ENCODE measurements around the gene IPMK. TPM values are rescaled to one million over a fixed set of nuclear protein-coding genes. Genes with fewer than 3 reads are reported as not detected.

IPMK gene
- total RNA-seq, 2 experiments from 2014 or later = 5.6 to 9.5 TPM

- BruUV-seq (replicated peaks) = no TSS peak
- Histone ChIP-seq H3K4me1 (ENCODE audit: insufficient read depth, low read length, poor library complexity, severe bottlenecking) (no peaks in the 10 kb centered on the region), H3K79me2 (ENCODE audit: insufficient read depth, low read depth, low read length) (no peaks in the 10 kb centered on the region), H2AFZ (ENCODE audit: low read length) (no peak overlapping the region), H3K4me2 (ENCODE audit: low read length) (no peak overlapping the region), H4K20me1 (ENCODE audit: insufficient read depth, low read length) (no peaks in the 10 kb centered on the region; the same call in 1 of the 2 replicates), H3K9me2 (ENCODE audit: insufficient read depth, low read length) (no peaks in the 10 kb centered on the region), H3K9me3 (ENCODE audit: low read length) (no peaks in the 10 kb centered on the region), H3K36me3 (ENCODE audit: insufficient read depth, low read length) (no peaks in the 10 kb centered on the region), H3K4me3 (ENCODE audit: low read depth, low read length, poor library complexity, severe bottlenecking) (no peak overlapping the region), H3K27ac (ENCODE audit: low read depth, low read length, poor library complexity, severe bottlenecking) (no peak overlapping the region)
- DNase-seq (ENCODE audit: low spot score) = peak; percentile 70
- ChIA-PET CTCF (ENCODE audit: unreplicated experiment) (interaction anchor here (1.3 kb wide), 1 partner anchor 85 kb away, joined by 5 read pairs; the partner anchor contains the start of gene TFAM), POLR2A (interaction anchor here (0.7 to 1.0 kb wide), 3 partner anchors 85 to 419 kb away, joined by 3 to 4 read pairs (median 3); no protein-coding TSS in a partner anchor)
- intact Hi-C loops (cut with micrococcal nuclease; ENCODE audit: unreplicated experiment) = loop anchor here (10.0 kb wide), 1 partner anchor 235 kb away; no protein-coding TSS in a partner anchor
- TF ChIP-seq EZH2phosphoT487 (IDR thresholded peaks at IDR 0.05; ENCODE audit: borderline replicate concordance, low read depth, low read length) = no peak
- TF ChIP-seq, protein P1, sequence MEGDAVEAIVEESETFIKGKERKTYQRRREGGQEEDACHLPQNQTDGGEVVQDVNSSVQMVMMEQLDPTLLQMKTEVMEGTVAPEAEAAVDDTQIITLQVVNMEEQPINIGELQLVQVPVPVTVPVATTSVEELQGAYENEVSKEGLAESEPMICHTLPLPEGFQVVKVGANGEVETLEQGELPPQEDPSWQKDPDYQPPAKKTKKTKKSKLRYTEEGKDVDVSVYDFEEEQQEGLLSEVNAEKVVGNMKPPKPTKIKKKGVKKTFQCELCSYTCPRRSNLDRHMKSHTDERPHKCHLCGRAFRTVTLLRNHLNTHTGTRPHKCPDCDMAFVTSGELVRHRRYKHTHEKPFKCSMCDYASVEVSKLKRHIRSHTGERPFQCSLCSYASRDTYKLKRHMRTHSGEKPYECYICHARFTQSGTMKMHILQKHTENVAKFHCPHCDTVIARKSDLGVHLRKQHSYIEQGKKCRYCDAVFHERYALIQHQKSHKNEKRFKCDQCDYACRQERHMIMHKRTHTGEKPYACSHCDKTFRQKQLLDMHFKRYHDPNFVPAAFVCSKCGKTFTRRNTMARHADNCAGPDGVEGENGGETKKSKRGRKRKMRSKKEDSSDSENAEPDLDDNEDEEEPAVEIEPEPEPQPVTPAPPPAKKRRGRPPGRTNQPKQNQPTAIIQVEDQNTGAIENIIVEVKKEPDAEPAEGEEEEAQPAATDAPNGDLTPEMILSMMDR (conservative IDR thresholded peaks at IDR 0.05; ENCODE audit: low read length) = peak; percentile 98
Observed at GRCh38 chr10:58299580-58299979, 31.9 kb upstream of the IPMK start.

DNA sequence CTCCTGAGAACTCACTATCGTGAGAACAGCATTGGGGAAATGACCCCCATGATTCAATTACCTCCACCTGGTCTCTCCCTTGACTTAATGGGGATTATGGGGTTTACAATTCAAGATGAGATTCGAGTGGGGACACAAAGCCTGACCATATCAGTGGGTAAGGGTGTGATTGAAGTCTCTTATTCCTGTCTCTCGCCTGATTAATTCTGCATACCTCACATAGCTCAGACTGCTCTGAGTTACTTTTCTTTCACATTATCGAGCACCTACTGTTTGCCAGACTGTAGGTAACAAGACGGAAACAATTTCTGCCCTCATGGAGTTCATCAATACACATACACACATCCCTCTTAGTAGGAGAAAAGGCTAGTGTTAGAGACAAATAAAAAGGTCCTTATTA lies 26.3 kb upstream of the IPMK start:
- Histone ChIP-seq H3K4me2 (ENCODE audit: low read length) (no peak overlapping the region), H3K27ac (ENCODE audit: low read depth, low read length, poor library complexity, severe bottlenecking) (no peak overlapping the region), H3K4me3 (ENCODE audit: low read depth, low read length, poor library complexity, severe bottlenecking) (no peak overlapping the region), H3K9me3 (ENCODE audit: low read length) (no peaks in the 10 kb centered on the region), H4K20me1 (ENCODE audit: insufficient read depth, low read length) (0 out of 2 replicates have a peak, but pooled peaks cover 5% of the 10 kb centered on the region), H3K9me2 (ENCODE audit: insufficient read depth, low read length) (no peaks in the 10 kb centered on the region), H3K36me3 (ENCODE audit: insufficient read depth, low read length) (peaks cover 42% of the 10 kb centered on the region; the same call in 1 of the 2 replicates), H2AFZ (ENCODE audit: low read length) (no peak overlapping the region), H3K4me1 (ENCODE audit: insufficient read depth, low read length, poor library complexity, severe bottlenecking) (no peaks in the 10 kb centered on the region), H3K79me2 (ENCODE audit: insufficient read depth, low read depth, low read length) (no peaks in the 10 kb centered on the region)
- ChIA-PET CTCF (ENCODE audit: unreplicated experiment) (no interaction called here), POLR2A (interaction anchor here (1.3 kb wide), 1 partner anchor 115 kb away, joined by 3 read pairs; no protein-coding TSS in a partner anchor)
- BruUV-seq (replicated peaks) = no TSS peak
- intact Hi-C loops (cut with micrococcal nuclease; ENCODE audit: unreplicated experiment) = loop anchor here (5.0 to 10.0 kb wide), 2 partner anchors 38 to 241 kb away; no protein-coding TSS in a partner anchor
- DNase-seq (ENCODE audit: low spot score) = no peak
- TF ChIP-seq, protein P1 (conservative IDR thresholded peaks at IDR 0.05; ENCODE audit: low read length) = no peak
- no peak for TF ChIP-seq EZH2phosphoT487 (IDR thresholded peaks at IDR 0.05; ENCODE audit: borderline replicate concordance, low read depth, low read length)
